SKM-1 (cell line): ENCODE results near the gene CPT1B.
"Not testable (repeated sequence)": the region's sequence is repeated elsewhere in the genome, so short reads cannot be mapped to it uniquely, and the experiment has no call there.

ENCODE experiments used
- DNase-seq: peaks from one replicate; lab custom pipeline; 2025; ENCODE audit not compliant: unreplicated experiment; lab: John Stamatoyannopoulos, UW

CPT1B gene

GRCh38 chr22:50529897-50530579 lies 48.2 kb downstream of the CPT1B start, which contains the start of gene TYMP:
Gene TYMP, minus strand, starts transcription at chr22:50530012. Its CDS starts 303 bp downstream, at chr22:50529709.
- DNase-seq = peak; percentile 58

GRCh38 chr22:50529416-50529896 lies 48.8 kb downstream of the CPT1B start:
- no peak for DNase-seq

- DNase-seq = no peak
Observed at GRCh38 chr22:50528682-50529415, 49.4 kb downstream of the CPT1B start.

- DNase-seq = no peak
Observed at GRCh38 chr22:50527921-50528681, 50.1 kb downstream of the CPT1B start.

GRCh38 chr22:50526834-50527801 lies 51.1 kb downstream of the CPT1B start:
- DNase-seq = peak; percentile 58

GRCh38 chr22:50526108-50526833 lies 52.0 kb downstream of the CPT1B start:
- DNase-seq = peak; percentile 58

- DNase-seq = no peak
Observed at GRCh38 chr22:50525858-50526107, 52.4 kb downstream of the CPT1B start.

GRCh38 chr22:50525104-50525857 lies 52.9 kb downstream of the CPT1B start, which contains the start of gene SCO2:
Gene SCO2, minus strand, starts transcription at chr22:50525598. Its CDS starts 1,187 bp downstream, at chr22:50524411.
- DNase-seq = peak; percentile 92

GRCh38 chr22:50524676-50525103 lies 53.5 kb downstream of the CPT1B start:
- no peak for DNase-seq

GRCh38 chr22:50523806-50524675 lies 54.2 kb downstream of the CPT1B start:
- DNase-seq = no peak

GRCh38 chr22:50523458-50523805 lies 54.8 kb downstream of the CPT1B start:
- no peak for DNase-seq

- no peak for DNase-seq
Observed at GRCh38 chr22:50522806-50523438, 55.3 kb downstream of the CPT1B start.

GRCh38 chr22:50522208-50522805 lies 55.9 kb downstream of the CPT1B start:
- no peak for DNase-seq

- DNase-seq = no peak
Observed at GRCh38 chr22:50521710-50522109, 56.5 kb downstream of the CPT1B start.

GRCh38 chr22:50520826-50521453 lies 57.3 kb downstream of the CPT1B start:
- no peak for DNase-seq

GRCh38 chr22:50520184-50520583 lies 58.0 kb downstream of the CPT1B start:
- DNase-seq = not testable (repeated sequence)

GRCh38 chr22:50519151-50519550 lies 59.1 kb downstream of the CPT1B start:
- no peak for DNase-seq
